DND-41 (cell line): ENCODE results near the gene SHROOM2.

ENCODE experiments used
- EZH2 ChIP-seq: IDR thresholded peaks from 3 replicates; pipeline ENCODE4 v1.6.1; 2012; ENCODE audit warnings: borderline replicate concordance, low read depth, mild to moderate bottlenecking, moderate library complexity, low read length, inconsistent platforms; ENCODE audit not compliant: severe bottlenecking
- TF ChIP-seq, protein P1 (sequence below): IDR thresholded peaks from 2 replicates; pipeline ENCODE4 v1.5.1; 2012; ENCODE audit warnings: borderline replicate concordance, low read length, moderate library complexity, mild to moderate bottlenecking; ENCODE audit not compliant: poor library complexity, severe bottlenecking; ENCODE audit errors: extremely low read depth

DNA sequence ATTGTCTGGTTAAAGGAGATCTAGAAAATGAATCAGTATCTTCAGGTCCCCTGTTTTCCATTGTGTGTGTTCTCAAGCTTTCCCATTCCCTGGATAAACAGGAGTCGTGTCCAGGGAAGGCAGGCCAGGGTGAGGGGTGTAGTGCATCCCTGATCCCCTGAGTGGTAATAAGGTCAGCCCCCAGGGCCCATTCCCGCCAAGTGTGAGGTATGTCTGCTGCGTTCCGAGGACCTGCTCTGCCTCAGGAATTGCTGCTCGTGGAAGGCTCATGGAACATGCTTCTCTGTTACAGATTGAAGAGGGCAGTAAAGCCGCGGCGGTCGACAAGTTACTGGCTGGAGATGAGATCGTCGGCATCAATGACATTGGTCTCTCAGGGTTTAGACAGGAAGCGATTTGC, 87.1 kb downstream of the SHROOM2 start:
- TF ChIP-seq, protein P1, sequence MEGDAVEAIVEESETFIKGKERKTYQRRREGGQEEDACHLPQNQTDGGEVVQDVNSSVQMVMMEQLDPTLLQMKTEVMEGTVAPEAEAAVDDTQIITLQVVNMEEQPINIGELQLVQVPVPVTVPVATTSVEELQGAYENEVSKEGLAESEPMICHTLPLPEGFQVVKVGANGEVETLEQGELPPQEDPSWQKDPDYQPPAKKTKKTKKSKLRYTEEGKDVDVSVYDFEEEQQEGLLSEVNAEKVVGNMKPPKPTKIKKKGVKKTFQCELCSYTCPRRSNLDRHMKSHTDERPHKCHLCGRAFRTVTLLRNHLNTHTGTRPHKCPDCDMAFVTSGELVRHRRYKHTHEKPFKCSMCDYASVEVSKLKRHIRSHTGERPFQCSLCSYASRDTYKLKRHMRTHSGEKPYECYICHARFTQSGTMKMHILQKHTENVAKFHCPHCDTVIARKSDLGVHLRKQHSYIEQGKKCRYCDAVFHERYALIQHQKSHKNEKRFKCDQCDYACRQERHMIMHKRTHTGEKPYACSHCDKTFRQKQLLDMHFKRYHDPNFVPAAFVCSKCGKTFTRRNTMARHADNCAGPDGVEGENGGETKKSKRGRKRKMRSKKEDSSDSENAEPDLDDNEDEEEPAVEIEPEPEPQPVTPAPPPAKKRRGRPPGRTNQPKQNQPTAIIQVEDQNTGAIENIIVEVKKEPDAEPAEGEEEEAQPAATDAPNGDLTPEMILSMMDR, result no peak
- no peak for TF ChIP-seq EZH2
